H9 (cell line): ENCODE measurements around the gene LRP1B. TPM values are rescaled to one million over a fixed set of nuclear protein-coding genes. Genes with fewer than 3 reads are reported as not detected.
A peak's percentile ranks its signal among the peaks of the same experiment; 100 is the strongest.

Experiments used
- DNase-seq: peaks from one replicate; pipeline ENCODE4 v3.0.0-alpha.2; 2017
- H2AFZ ChIP-seq: one replicate; pipeline ENCODE4 v1.6.1; 2013; ENCODE audit warnings: mild to moderate bottlenecking, low read length, control low read depth, moderate library complexity
- H2AK5ac ChIP-seq: 2 replicates; pipeline ENCODE4 v1.6.1; 2013; ENCODE audit warnings: low read length, control low read depth, mixed read lengths; ENCODE audit not compliant: insufficient read length
- H2BK120ac ChIP-seq: one replicate; pipeline ENCODE4 v1.6.1; 2013; ENCODE audit warnings: low read depth, mild to moderate bottlenecking, low read length, control low read depth, inconsistent platforms; ENCODE audit not compliant: poor library complexity, severe bottlenecking
- H2BK12ac ChIP-seq: 2 replicates; pipeline ENCODE4 v1.6.1; 2013; ENCODE audit warnings: low read length, control low read depth, mixed read lengths, low read depth; ENCODE audit not compliant: insufficient read length
- H2BK15ac ChIP-seq: 2 replicates; pipeline ENCODE4 v1.6.1; 2013; ENCODE audit warnings: low read depth, low read length, control low read depth
- H2BK20ac ChIP-seq: one replicate; pipeline ENCODE4 v1.6.1; 2013; ENCODE audit warnings: low read depth, mild to moderate bottlenecking, low read length, control low read depth, inconsistent platforms; ENCODE audit not compliant: poor library complexity, severe bottlenecking
- H2BK5ac ChIP-seq: 2 replicates; pipeline ENCODE4 v1.6.1; 2013; ENCODE audit warnings: low read length, control low read depth, mixed read lengths; ENCODE audit not compliant: insufficient read length
- H3K14ac ChIP-seq: 2 replicates; pipeline ENCODE4 v1.6.1; 2013; ENCODE audit warnings: low read length, control low read depth; ENCODE audit not compliant: insufficient read depth
- H3K18ac ChIP-seq: 2 replicates; pipeline ENCODE4 v1.6.1; 2013; ENCODE audit warnings: low read depth, mild to moderate bottlenecking, mixed read lengths, low read length, control low read depth; ENCODE audit not compliant: insufficient read length
- H3K23ac ChIP-seq: 2 replicates; pipeline ENCODE4 v1.6.1; 2013; ENCODE audit warnings: low read length, control low read depth, mixed read lengths, low read depth; ENCODE audit not compliant: insufficient read length
- H3K23me2 ChIP-seq: 2 replicates; pipeline ENCODE4 v1.6.1; 2013; ENCODE audit warnings: low read depth, mild to moderate bottlenecking, mixed read lengths, low read length, control low read depth; ENCODE audit not compliant: insufficient read length, poor library complexity, severe bottlenecking
- H3K27ac ChIP-seq: 2 replicates; pipeline ENCODE4 v1.5.1; 2013; ENCODE audit warnings: low read length, control low read depth, mixed read lengths, low read depth; ENCODE audit not compliant: insufficient read length
- H3K27me3 ChIP-seq: 2 replicates; pipeline ENCODE4 v1.6.1; 2013; ENCODE audit warnings: low read length, control low read depth, inconsistent platforms; ENCODE audit not compliant: insufficient read depth
- H3K4ac ChIP-seq: 2 replicates; pipeline ENCODE4 v1.6.1; 2013; ENCODE audit warnings: low read depth, mild to moderate bottlenecking, control low read depth, inconsistent platforms, low read length, moderate library complexity
- H3K4me1 ChIP-seq: 2 replicates; pipeline ENCODE4 v1.6.1; 2013; ENCODE audit warnings: low read length, control low read depth, inconsistent platforms; ENCODE audit not compliant: insufficient read depth
- H3K4me2 ChIP-seq: 2 replicates; pipeline ENCODE4 v1.6.1; 2013; ENCODE audit warnings: low read length, control low read depth, mixed read lengths; ENCODE audit not compliant: insufficient read length, insufficient read depth
- H3K56ac ChIP-seq: 2 replicates; pipeline ENCODE4 v1.6.1; 2013; ENCODE audit warnings: low read depth, mild to moderate bottlenecking, mixed read lengths, low read length, control low read depth; ENCODE audit not compliant: insufficient read length
- H3K79me1 ChIP-seq: 2 replicates; pipeline ENCODE4 v1.6.1; 2013; ENCODE audit warnings: low read depth, mild to moderate bottlenecking, moderate library complexity, low read length, control low read depth, inconsistent platforms; ENCODE audit not compliant: insufficient read depth, poor library complexity, severe bottlenecking
- H3K79me2 ChIP-seq: 2 replicates; pipeline ENCODE4 v1.6.1; 2013; ENCODE audit warnings: low read length, control low read depth, inconsistent platforms; ENCODE audit not compliant: insufficient read depth
- H3K9ac ChIP-seq: 2 replicates; pipeline ENCODE4 v1.6.1; 2013; ENCODE audit warnings: low read length, control low read depth, mixed read lengths; ENCODE audit not compliant: insufficient read length; ENCODE audit errors: extremely low read depth
- H3K9me3 ChIP-seq: one replicate; pipeline ENCODE4 v1.6.1; 2013; ENCODE audit warnings: low read depth, low read length, inconsistent platforms; ENCODE audit not compliant: control insufficient read depth
- H3T11ph ChIP-seq: one replicate; pipeline ENCODE4 v1.6.1; 2013; ENCODE audit warnings: mild to moderate bottlenecking, low read length, control low read depth, inconsistent platforms
- H4K20me1 ChIP-seq: one replicate; pipeline ENCODE4 v1.6.1; 2013; ENCODE audit not compliant: control insufficient read depth, insufficient read length, insufficient read depth
- H4K5ac ChIP-seq: 2 replicates; pipeline ENCODE4 v1.6.1; 2013; ENCODE audit warnings: low read depth, mild to moderate bottlenecking, mixed read lengths, low read length, control low read depth; ENCODE audit not compliant: insufficient read length
- H4K8ac ChIP-seq: replicated peaks from 2 replicates; pipeline ENCODE4 v1.6.1; 2013; ENCODE audit warnings: low read length, control low read depth, mixed read lengths, low read depth; ENCODE audit not compliant: insufficient read length
- H4K91ac ChIP-seq: 2 replicates; pipeline ENCODE4 v1.6.1; 2013; ENCODE audit warnings: low read depth, mild to moderate bottlenecking, moderate library complexity, mixed read lengths, low read length, control low read depth; ENCODE audit not compliant: insufficient read length
- H3K27ac Mint-ChIP-seq, 3 experiments: 2 replicates in 2 of 3; 3 replicates in 1 of 3; pipeline ENCODE4 v1.8.0; 2020 to 2021; ENCODE audit warnings: mixed read lengths in 3 of 3, mild to moderate bottlenecking in 1 of 3, moderate library complexity in 1 of 3
- H3K27me3 Mint-ChIP-seq: 2 replicates; pipeline ENCODE4 v1.8.0; 2021; ENCODE audit warnings: low read depth, mild to moderate bottlenecking, moderate library complexity, mixed read lengths
- H3K36me3 Mint-ChIP-seq, 3 experiments: 2 replicates in 2 of 3; 3 replicates in 1 of 3; pipeline ENCODE4 v1.8.0; 2020 to 2021; ENCODE audit warnings: low read depth in 3 of 3, mixed read lengths in 3 of 3; ENCODE audit not compliant: insufficient read depth in 1 of 3
- H3K4me1 Mint-ChIP-seq, 2 experiments: 2 replicates each; pipeline ENCODE4 v1.8.0; 2020; ENCODE audit warnings: mixed read lengths in 2 of 2
- H3K4me3 Mint-ChIP-seq, 2 experiments: 2 replicates in 1 of 2; 3 replicates in 1 of 2; pipeline ENCODE4 v1.8.0; 2020 to 2021; ENCODE audit warnings: mild to moderate bottlenecking in 2 of 2, mixed read lengths in 2 of 2, moderate library complexity in 1 of 2
- H3K9me3 Mint-ChIP-seq, 2 experiments: 2 replicates in 1 of 2; 3 replicates in 1 of 2; pipeline ENCODE4 v1.8.0; 2020; ENCODE audit warnings: mild to moderate bottlenecking in 2 of 2, mixed read lengths in 2 of 2, moderate library complexity in 1 of 2
- WGBS: extraction: QIAGEN DNeasy Blood & Tissue Kit; methylation state at CpG from one replicate; pipeline ENCODE4 v1.1.7; 2013; ENCODE audit warnings: missing lambda C conversion rate, low lambda C conversion rate, mixed read lengths; ENCODE audit not compliant: insufficient read length; ENCODE audit errors: extremely low coverage; 5-methylcytosine and 5-hydroxymethylcytosine counted together
- total RNA-seq: library from RNA; stranded (reverse); gene quantifications from 2 replicates; pipeline ENCODE4 v1.2.1, GENCODE V29; 2021
- TF ChIP-seq, protein P1 (sequence below): fragments of 200-600 bp; sonication (generic); conservative IDR thresholded peaks from 3 replicates; pipeline ENCODE4 v1.8.0; 2021; ENCODE audit warnings: antibody characterized with exemption, mild to moderate bottlenecking

The LRP1B gene
- total RNA-seq, 1 experiment from 2014 or later: not detected

DNA sequence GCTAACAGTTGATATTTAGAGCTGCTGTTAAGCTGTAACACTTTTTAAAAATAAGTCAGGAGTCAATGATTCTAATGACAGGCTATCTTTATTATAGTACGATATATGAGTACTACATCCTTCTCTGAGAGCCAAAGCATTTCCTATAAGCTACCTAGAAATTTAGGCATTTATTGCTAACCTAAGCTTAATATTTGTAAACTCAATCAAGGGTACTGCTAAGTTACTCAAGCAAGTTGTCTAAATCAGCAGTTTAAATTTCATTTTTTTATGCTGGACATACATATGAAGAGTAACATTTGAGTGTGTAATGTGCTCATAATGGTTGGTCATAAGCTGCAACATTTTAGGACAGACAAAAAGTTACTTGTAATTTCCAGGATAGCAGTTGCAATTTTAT lies 1774.1 kb downstream of the LRP1B start:
- no peak overlapping the region for H3K4me2 ChIP-seq
- no peak overlapping the region for H3K18ac ChIP-seq
- H4K91ac ChIP-seq: no peak overlapping the region
- H2AK5ac ChIP-seq: no peak overlapping the region
- no peak overlapping the region for H3K9ac ChIP-seq
- H3K27ac ChIP-seq: no peak overlapping the region
- H3K27me3 Mint-ChIP-seq: no peaks in the 10 kb centered on the region
- H2BK12ac ChIP-seq: no peak overlapping the region
- H4K5ac ChIP-seq: no peak overlapping the region
- no peaks in the 10 kb centered on the region for H3K79me2 ChIP-seq
- H2BK15ac ChIP-seq: no peak overlapping the region
- H3K4me3 Mint-ChIP-seq: no peak overlapping the region
- H3K23ac ChIP-seq: no peak overlapping the region
- H2BK120ac ChIP-seq: no peak overlapping the region
- H3K9me3 ChIP-seq: no peaks in the 10 kb centered on the region
- H4K20me1 ChIP-seq: no peaks in the 10 kb centered on the region
- no peaks in the 10 kb centered on the region for H3K27me3 ChIP-seq
- no peak for DNase-seq
- no peaks in the 10 kb centered on the region for H3K36me3 Mint-ChIP-seq
- TF ChIP-seq, protein P1, sequence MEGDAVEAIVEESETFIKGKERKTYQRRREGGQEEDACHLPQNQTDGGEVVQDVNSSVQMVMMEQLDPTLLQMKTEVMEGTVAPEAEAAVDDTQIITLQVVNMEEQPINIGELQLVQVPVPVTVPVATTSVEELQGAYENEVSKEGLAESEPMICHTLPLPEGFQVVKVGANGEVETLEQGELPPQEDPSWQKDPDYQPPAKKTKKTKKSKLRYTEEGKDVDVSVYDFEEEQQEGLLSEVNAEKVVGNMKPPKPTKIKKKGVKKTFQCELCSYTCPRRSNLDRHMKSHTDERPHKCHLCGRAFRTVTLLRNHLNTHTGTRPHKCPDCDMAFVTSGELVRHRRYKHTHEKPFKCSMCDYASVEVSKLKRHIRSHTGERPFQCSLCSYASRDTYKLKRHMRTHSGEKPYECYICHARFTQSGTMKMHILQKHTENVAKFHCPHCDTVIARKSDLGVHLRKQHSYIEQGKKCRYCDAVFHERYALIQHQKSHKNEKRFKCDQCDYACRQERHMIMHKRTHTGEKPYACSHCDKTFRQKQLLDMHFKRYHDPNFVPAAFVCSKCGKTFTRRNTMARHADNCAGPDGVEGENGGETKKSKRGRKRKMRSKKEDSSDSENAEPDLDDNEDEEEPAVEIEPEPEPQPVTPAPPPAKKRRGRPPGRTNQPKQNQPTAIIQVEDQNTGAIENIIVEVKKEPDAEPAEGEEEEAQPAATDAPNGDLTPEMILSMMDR: no peak
- H3K4ac ChIP-seq: no peak overlapping the region
- H3K27ac Mint-ChIP-seq: peak overlapping the region in 1 of 3 experiments; percentile 77; a peak in 1 of 7 replicates
- H3K14ac ChIP-seq: no peak overlapping the region
- H2BK20ac ChIP-seq: no peak overlapping the region
- no peak overlapping the region for H4K8ac ChIP-seq
- no peaks in the 10 kb centered on the region for H3K23me2 ChIP-seq
- H3K4me1 ChIP-seq: no peaks in the 10 kb centered on the region; the same call in 1 of the 2 replicates
- H2BK5ac ChIP-seq: no peak overlapping the region
- no CpG with 5 or more reads among the region's 1 CpG for WGBS
- H2AFZ ChIP-seq: no peak overlapping the region
- no peaks in the 10 kb centered on the region for H3K79me1 ChIP-seq
- no peak overlapping the region for H3K56ac ChIP-seq
- no peaks in the 10 kb centered on the region for H3K9me3 Mint-ChIP-seq
- H3T11ph ChIP-seq: no peak overlapping the region
- H3K4me1 Mint-ChIP-seq: peaks cover 22 to 23% of the 10 kb centered on the region in 2 experiments
